ENCODE data around the gene DNAJB11. TPM values are rescaled to one million over a fixed set of nuclear protein-coding genes. Genes with fewer than 3 reads are reported as not detected.

DNAJB11 gene
- total and polyA plus RNA-seq, 12 donors: 20.1 to 93.2 (median 39.6) TPM

DNA sequence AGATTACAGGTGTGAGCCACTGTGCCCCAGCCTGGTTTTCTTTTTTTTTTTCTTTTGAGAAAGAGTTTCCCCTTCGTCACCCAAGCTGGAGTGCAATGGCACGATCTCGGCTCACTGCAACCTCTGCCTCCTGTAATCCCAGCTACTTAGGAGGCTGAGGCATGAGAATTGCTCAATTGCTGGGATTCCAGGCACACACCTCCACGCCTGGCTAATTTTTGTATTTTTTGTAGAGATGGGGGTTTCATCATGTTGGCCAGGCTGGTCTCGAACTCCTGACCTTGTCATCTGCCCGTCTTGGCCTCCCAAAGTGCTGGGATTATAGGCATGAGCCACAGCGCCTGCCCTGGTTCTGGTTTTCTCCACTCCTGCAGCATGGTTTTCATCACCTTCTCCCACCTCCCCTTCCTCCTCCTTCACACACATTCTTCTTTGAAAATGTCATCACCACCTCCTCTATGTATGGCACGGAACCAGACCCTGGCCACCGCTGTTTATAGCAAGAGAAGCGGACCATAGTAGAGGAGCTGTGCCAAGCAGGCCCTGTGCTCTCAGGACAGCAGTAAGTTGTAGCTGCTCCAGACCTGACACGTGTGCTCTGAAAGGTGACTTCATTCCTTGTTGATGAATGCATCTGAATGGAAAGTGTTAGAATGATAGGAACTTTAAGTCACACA is 27.7 kb downstream of the DNAJB11 start:
- no peak for TF ChIP-seq POLR2A (IDR thresholded peaks at IDR 0.05)
- TF ChIP-seq CTCF (IDR thresholded peaks at IDR 0.05): no peak
- 77 to 84% (median 80%) methylated on average over 11 of the region's 11 CpGs for WGBS, 4 donors
- intact Hi-C loops (cut with DNase I): no loop called here
- Histone ChIP-seq H3K9me3 (replicated peaks in 1 of 3) (no peaks in the 10 kb centered on the region), H3K27ac (no peak overlapping the region), H3K27me3 (no peaks in the 10 kb centered on the region), H3K36me3 (replicated peaks in 1 of 2) (no peaks in the 10 kb centered on the region), H3K4me3 (no peak overlapping the region), H3K4me1 (replicated peaks in 1 of 2) (no peaks in the 10 kb centered on the region)
- no peak for DNase-seq

GRCh38 chr3:186598794-186599141 is 28.2 kb downstream of the DNAJB11 start:
- 84 to 91% (median 86%) methylated on average over 4 of the region's 4 CpGs for WGBS, 4 donors
- Histone ChIP-seq H3K4me3 (no peak overlapping the region), H3K4me1 (replicated peaks in 1 of 2) (no peaks in the 10 kb centered on the region), H3K27me3 (no peaks in the 10 kb centered on the region), H3K9me3 (replicated peaks in 1 of 3) (no peaks in the 10 kb centered on the region), H3K36me3 (replicated peaks in 1 of 2) (no peaks in the 10 kb centered on the region), H3K27ac (no peak overlapping the region)
- DNase-seq: no peak
- intact Hi-C loops (cut with DNase I): no loop called here
- no peak for TF ChIP-seq POLR2A (IDR thresholded peaks at IDR 0.05)
- TF ChIP-seq CTCF (IDR thresholded peaks at IDR 0.05): no peak

- no peaks in the 10 kb centered on the region for H3K36me3 ChIP-seq (replicated peaks in 1 of 2)
- H3K4me3 ChIP-seq: no peak overlapping the region
- no peak for DNase-seq
- 63 to 83% (median 70%) methylated on average over 6 to 12 of the region's 12 CpGs for WGBS, 4 donors
- no peaks in the 10 kb centered on the region for H3K4me1 ChIP-seq (replicated peaks in 1 of 2)
- intact Hi-C loops (cut with DNase I): no loop called here
- H3K9me3 ChIP-seq (replicated peaks in 1 of 3): no peaks in the 10 kb centered on the region
- no peak overlapping the region for H3K27ac ChIP-seq
- TF ChIP-seq POLR2A (IDR thresholded peaks at IDR 0.05) (no peak), CTCF (IDR thresholded peaks at IDR 0.05) (no peak)
- no peaks in the 10 kb centered on the region for H3K27me3 ChIP-seq
Measured at GRCh38 chr3:186599142-186599784, 28.7 kb downstream of the DNAJB11 start.

DNA sequence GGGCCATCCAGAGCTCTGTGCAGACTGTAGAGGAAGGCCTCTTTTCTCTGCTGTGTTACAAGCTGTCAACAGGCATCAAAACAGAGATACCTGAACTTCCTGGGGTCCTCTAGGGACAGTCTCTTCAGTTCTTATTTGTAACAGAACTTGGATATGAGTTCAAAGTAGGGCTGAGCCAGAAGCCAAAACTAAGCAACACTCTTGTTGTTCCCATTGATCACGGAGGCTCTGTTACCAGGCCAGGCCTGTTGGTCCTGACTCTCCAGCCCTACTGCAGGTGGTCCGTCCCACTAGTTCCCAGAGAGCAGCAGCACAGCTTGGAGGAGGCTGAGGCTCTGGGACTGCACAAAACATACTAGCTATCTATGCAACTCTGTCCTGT is 29.3 kb downstream of the DNAJB11 start:
- WGBS, 4 donors: 38 to 93% (median 91%) methylated on average over 1 to 2 of the region's 2 CpGs
- no peak overlapping the region for H3K4me3 ChIP-seq
- no peaks in the 10 kb centered on the region for H3K36me3 ChIP-seq (replicated peaks in 1 of 2)
- no peak for DNase-seq
- no peaks in the 10 kb centered on the region for H3K4me1 ChIP-seq (replicated peaks in 1 of 2)
- no peak overlapping the region for H3K27ac ChIP-seq
- H3K27me3 ChIP-seq: no peaks in the 10 kb centered on the region
- TF ChIP-seq POLR2A (IDR thresholded peaks at IDR 0.05) (no peak), CTCF (IDR thresholded peaks at IDR 0.05) (no peak)
- intact Hi-C loops (cut with DNase I): loop anchor here in 1 of 2 donors (10.0 kb wide), 1 partner anchor 565 kb away; no protein-coding TSS in a partner anchor
- no peaks in the 10 kb centered on the region for H3K9me3 ChIP-seq (replicated peaks in 1 of 3)
